GM21423 (cell line): ENCODE data around the gene ADIG.

Source experiments
- ATAC-seq: cut with Tn5 transposase; IDR thresholded peaks from one replicate; pipeline ENCODE4 v1.9.1; 2021; ENCODE audit warnings: mild to moderate bottlenecking, moderate library complexity; ENCODE audit not compliant: unreplicated experiment

ADIG gene

GRCh38 chr20:38600057-38600456 lies 19.1 kb downstream of the ADIG start:
- ATAC-seq = no peak

GRCh38 chr20:38601216-38602184 lies 20.5 kb downstream of the ADIG start, which contains the start of gene ARHGAP40:
ARHGAP40 (plus strand) TSS chr20:38601809.
- peak; percentile 55 for ATAC-seq

GRCh38 chr20:38602185-38602581 lies 21.2 kb downstream of the ADIG start:
- ATAC-seq = no peak

GRCh38 chr20:38603286-38603685 lies 22.3 kb downstream of the ADIG start:
- ATAC-seq = no peak

GRCh38 chr20:38604873-38605303 lies 23.9 kb downstream of the ADIG start:
- no peak for ATAC-seq

- no peak for ATAC-seq
Observed at GRCh38 chr20:38607351-38607750, 26.4 kb downstream of the ADIG start.

- ATAC-seq = no peak
Observed at GRCh38 chr20:38608188-38608587, 27.2 kb downstream of the ADIG start.

- ATAC-seq = no peak
Observed at GRCh38 chr20:38609815-38610214, 28.8 kb downstream of the ADIG start.

GRCh38 chr20:38610521-38610920 lies 29.5 kb downstream of the ADIG start:
- ATAC-seq = no peak

- no peak for ATAC-seq
Observed at GRCh38 chr20:38612751-38613515, 31.9 kb downstream of the ADIG start.

- no peak for ATAC-seq
Observed at GRCh38 chr20:38615283-38615682, 34.3 kb downstream of the ADIG start.

- ATAC-seq = no peak
Observed at GRCh38 chr20:38616457-38616856, 35.5 kb downstream of the ADIG start.

- no peak for ATAC-seq
Observed at GRCh38 chr20:38617011-38617829, 36.2 kb downstream of the ADIG start.

GRCh38 chr20:38617830-38618196 lies 36.8 kb downstream of the ADIG start:
- no peak for ATAC-seq

- no peak for ATAC-seq
Observed at GRCh38 chr20:38620441-38620840, 39.4 kb downstream of the ADIG start.

GRCh38 chr20:38623061-38623460 lies 42.1 kb downstream of the ADIG start:
- ATAC-seq = no peak

GRCh38 chr20:38624084-38624483 lies 43.1 kb downstream of the ADIG start:
- ATAC-seq = no peak

GRCh38 chr20:38625896-38626295 lies 44.9 kb downstream of the ADIG start:
- no peak for ATAC-seq

- ATAC-seq = no peak
Observed at GRCh38 chr20:38626921-38627659, 46.1 kb downstream of the ADIG start.
